ENCODE results near the gene TEKT5.

The TEKT5 gene

GRCh38 chr16:10666291-10666690 lies 28.4 kb downstream of the TEKT5 start:
- no peak for TF ChIP-seq CTCF (IDR thresholded peaks at IDR 0.05; ENCODE audit: insufficient read depth, missing control alignments)
- no peak for DNase-seq (ENCODE audit: insufficient read length, low spot score)
- no peak for FAIRE-seq

- FAIRE-seq (no peak), DNase-seq (ENCODE audit: insufficient read length, low spot score) (no peak)
- no peak for TF ChIP-seq CTCF (IDR thresholded peaks at IDR 0.05; ENCODE audit: insufficient read depth, missing control alignments)
Observed at GRCh38 chr16:10665166-10665565, 29.6 kb downstream of the TEKT5 start.

- DNase-seq (ENCODE audit: insufficient read length, low spot score) = no peak
- no peak for FAIRE-seq
- no peak for TF ChIP-seq CTCF (IDR thresholded peaks at IDR 0.05; ENCODE audit: insufficient read depth, missing control alignments)
Observed at GRCh38 chr16:10664720-10665126, 30.0 kb downstream of the TEKT5 start.

- DNase-seq (ENCODE audit: insufficient read length, low spot score) (no peak), FAIRE-seq (no peak)
- no peak for TF ChIP-seq CTCF (IDR thresholded peaks at IDR 0.05; ENCODE audit: insufficient read depth, missing control alignments)
Observed at GRCh38 chr16:10663744-10664143, 31.0 kb downstream of the TEKT5 start.

- DNase-seq (ENCODE audit: insufficient read length, low spot score) (no peak), FAIRE-seq (no peak)
- no peak for TF ChIP-seq CTCF (IDR thresholded peaks at IDR 0.05; ENCODE audit: insufficient read depth, missing control alignments)
Observed at GRCh38 chr16:10663146-10663545, 31.6 kb downstream of the TEKT5 start.

DNA sequence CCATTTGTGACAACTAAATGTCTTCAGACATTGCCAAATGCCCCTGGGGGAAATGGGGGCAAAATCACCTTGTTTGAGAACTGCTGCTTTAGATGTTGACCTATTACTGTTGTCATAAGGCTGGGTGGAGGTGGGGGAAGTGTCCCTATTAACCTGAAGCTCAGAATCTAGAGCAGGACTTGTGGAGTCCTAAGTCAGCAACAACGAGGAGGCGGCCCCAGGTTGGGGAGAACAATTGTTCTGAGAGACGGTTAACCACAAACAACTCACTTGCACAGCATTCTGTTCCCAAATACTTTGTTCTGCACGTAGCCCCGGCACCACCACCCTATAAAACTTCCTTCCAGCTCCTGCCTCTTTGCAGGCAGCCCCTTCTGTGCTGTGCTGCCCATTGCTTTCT lies 32.5 kb downstream of the TEKT5 start:
- no peak for DNase-seq (ENCODE audit: insufficient read length, low spot score)
- TF ChIP-seq CTCF (IDR thresholded peaks at IDR 0.05; ENCODE audit: insufficient read depth, missing control alignments) = no peak
- FAIRE-seq = no peak

GRCh38 chr16:10661737-10662136 lies 33.0 kb downstream of the TEKT5 start:
- DNase-seq (ENCODE audit: insufficient read length, low spot score) = no peak
- FAIRE-seq = no peak
- no peak for TF ChIP-seq CTCF (IDR thresholded peaks at IDR 0.05; ENCODE audit: insufficient read depth, missing control alignments)

All from D721Med (cell line).